ENCODE measurements around the gene NELFE. TPM values are rescaled to one million over a fixed set of nuclear protein-coding genes. Genes with fewer than 3 reads are reported as not detected.
A peak's percentile ranks its signal among the peaks of the same experiment; 100 is the strongest.

NELFE gene
- total and polyA plus RNA-seq, 2 of the 13 experiments (the other 11 are each of a cell fraction or from before 2014, with no cell fraction given): 51.3 to 69.8 TPM

DNA sequence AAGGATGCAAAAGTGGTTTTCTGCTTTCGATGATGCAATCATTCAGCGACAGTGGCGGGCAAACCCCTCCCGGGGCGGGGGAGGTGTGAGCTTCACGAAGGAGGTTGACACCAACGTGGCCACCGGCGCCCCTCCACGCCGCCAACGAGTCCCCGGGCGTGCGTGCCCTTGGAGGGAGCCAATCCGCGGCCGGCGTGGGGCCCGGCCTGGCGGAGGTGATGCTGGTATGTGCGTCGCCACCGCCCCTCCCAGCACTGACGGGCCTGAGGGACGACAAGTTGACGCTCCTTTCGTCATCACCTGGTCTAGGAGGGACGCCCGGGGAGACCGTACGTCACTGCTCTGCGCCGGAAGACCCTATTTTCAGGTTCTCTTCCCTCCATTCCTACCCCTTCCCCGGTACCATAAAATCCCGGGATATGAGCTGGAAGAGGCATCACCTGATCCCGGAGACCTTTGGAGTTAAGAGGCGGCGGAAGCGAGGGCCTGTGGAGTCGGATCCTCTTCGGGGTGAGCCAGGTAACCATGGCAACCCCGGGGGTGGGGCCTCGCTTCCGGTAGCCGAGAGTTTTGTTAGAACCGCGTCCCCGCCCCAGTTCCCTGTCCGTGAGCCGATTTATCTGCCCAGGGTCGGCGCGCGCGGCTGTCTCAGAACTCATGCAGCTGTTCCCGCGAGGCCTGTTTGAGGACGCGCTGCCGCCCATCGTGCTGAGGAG lies 13.4 kb upstream of the NELFE start, which contains the start of gene DXO (continued):
- no peak for TF ChIP-seq MAFF (IDR thresholded peaks at IDR 0.05; ENCODE audit: low read depth, low read length)
- peak; percentile 83 for TF ChIP-seq ZNF451 (CRISPR knock-in tag; IDR thresholded peaks at IDR 0.05)
- no peak for TF ChIP-seq RAD51 (IDR thresholded peaks at IDR 0.05; ENCODE audit: borderline replicate concordance)
- TF ChIP-seq CBX2 (IDR thresholded peaks at IDR 0.05; ENCODE audit: low read depth, low read length): no peak
- no peak; the same call in 1 of the 2 replicates for TF ChIP-seq CBX2 (CRISPR knock-in tag; IDR thresholded peaks at IDR 0.05; ENCODE audit: low read depth)
- TF ChIP-seq PTBP1 (IDR thresholded peaks at IDR 0.05; ENCODE audit: low read depth, low read length, poor library complexity, severe bottlenecking): peak; percentile 15
- 0 out of 2 replicates have a peak, but pooled peaks have one; percentile 46 for TF ChIP-seq ZNF644 (CRISPR knock-in tag; IDR thresholded peaks at IDR 0.05; ENCODE audit: low read depth)
- TF ChIP-seq, protein P1, sequence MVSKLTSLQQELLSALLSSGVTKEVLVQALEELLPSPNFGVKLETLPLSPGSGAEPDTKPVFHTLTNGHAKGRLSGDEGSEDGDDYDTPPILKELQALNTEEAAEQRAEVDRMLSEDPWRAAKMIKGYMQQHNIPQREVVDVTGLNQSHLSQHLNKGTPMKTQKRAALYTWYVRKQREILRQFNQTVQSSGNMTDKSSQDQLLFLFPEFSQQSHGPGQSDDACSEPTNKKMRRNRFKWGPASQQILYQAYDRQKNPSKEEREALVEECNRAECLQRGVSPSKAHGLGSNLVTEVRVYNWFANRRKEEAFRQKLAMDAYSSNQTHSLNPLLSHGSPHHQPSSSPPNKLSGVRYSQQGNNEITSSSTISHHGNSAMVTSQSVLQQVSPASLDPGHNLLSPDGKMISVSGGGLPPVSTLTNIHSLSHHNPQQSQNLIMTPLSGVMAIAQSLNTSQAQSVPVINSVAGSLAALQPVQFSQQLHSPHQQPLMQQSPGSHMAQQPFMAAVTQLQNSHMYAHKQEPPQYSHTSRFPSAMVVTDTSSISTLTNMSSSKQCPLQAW (CRISPR knock-in tag; IDR thresholded peaks at IDR 0.05): peak; percentile 91
- no peak for TF ChIP-seq ZNF251 (CRISPR knock-in tag; IDR thresholded peaks at IDR 0.05)
- TF ChIP-seq NFE2 (CRISPR knock-in tag; IDR thresholded peaks at IDR 0.05): no peak
- no peak for TF ChIP-seq ZNF484 (CRISPR knock-in tag; IDR thresholded peaks at IDR 0.05; ENCODE audit: borderline replicate concordance, low read depth)
- TF ChIP-seq, protein P2, sequence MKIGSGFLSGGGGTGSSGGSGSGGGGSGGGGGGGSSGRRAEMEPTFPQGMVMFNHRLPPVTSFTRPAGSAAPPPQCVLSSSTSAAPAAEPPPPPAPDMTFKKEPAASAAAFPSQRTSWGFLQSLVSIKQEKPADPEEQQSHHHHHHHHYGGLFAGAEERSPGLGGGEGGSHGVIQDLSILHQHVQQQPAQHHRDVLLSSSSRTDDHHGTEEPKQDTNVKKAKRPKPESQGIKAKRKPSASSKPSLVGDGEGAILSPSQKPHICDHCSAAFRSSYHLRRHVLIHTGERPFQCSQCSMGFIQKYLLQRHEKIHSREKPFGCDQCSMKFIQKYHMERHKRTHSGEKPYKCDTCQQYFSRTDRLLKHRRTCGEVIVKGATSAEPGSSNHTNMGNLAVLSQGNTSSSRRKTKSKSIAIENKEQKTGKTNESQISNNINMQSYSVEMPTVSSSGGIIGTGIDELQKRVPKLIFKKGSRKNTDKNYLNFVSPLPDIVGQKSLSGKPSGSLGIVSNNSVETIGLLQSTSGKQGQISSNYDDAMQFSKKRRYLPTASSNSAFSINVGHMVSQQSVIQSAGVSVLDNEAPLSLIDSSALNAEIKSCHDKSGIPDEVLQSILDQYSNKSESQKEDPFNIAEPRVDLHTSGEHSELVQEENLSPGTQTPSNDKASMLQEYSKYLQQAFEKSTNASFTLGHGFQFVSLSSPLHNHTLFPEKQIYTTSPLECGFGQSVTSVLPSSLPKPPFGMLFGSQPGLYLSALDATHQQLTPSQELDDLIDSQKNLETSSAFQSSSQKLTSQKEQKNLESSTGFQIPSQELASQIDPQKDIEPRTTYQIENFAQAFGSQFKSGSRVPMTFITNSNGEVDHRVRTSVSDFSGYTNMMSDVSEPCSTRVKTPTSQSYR (CRISPR knock-in tag; IDR thresholded peaks at IDR 0.05; ENCODE audit: borderline replicate concordance): peak; percentile 90
- TF ChIP-seq, protein P3, sequence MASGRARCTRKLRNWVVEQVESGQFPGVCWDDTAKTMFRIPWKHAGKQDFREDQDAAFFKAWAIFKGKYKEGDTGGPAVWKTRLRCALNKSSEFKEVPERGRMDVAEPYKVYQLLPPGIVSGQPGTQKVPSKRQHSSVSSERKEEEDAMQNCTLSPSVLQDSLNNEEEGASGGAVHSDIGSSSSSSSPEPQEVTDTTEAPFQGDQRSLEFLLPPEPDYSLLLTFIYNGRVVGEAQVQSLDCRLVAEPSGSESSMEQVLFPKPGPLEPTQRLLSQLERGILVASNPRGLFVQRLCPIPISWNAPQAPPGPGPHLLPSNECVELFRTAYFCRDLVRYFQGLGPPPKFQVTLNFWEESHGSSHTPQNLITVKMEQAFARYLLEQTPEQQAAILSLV (CRISPR knock-in tag; IDR thresholded peaks at IDR 0.05; ENCODE audit: borderline replicate concordance): peak; percentile 78
- no peak for TF ChIP-seq ADNP (CRISPR knock-in tag; IDR thresholded peaks at IDR 0.05)
- TF ChIP-seq, protein P4, sequence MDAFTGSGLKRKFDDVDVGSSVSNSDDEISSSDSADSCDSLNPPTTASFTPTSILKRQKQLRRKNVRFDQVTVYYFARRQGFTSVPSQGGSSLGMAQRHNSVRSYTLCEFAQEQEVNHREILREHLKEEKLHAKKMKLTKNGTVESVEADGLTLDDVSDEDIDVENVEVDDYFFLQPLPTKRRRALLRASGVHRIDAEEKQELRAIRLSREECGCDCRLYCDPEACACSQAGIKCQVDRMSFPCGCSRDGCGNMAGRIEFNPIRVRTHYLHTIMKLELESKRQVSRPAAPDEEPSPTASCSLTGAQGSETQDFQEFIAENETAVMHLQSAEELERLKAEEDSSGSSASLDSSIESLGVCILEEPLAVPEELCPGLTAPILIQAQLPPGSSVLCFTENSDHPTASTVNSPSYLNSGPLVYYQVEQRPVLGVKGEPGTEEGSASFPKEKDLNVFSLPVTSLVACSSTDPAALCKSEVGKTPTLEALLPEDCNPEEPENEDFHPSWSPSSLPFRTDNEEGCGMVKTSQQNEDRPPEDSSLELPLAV (CRISPR knock-in tag; conservative IDR thresholded peaks at IDR 0.05; ENCODE audit: low read depth): peak; percentile 90
- TF ChIP-seq ZNF30 (CRISPR knock-in tag; IDR thresholded peaks at IDR 0.05): no peak
- peak; percentile 84 for TF ChIP-seq ARHGAP35 (CRISPR knock-in tag; IDR thresholded peaks at IDR 0.05; ENCODE audit: borderline replicate concordance)
- TF ChIP-seq FOXK2 (IDR thresholded peaks at IDR 0.05): peak; percentile 47; the same call in 1 of the 2 replicates
- 0 out of 2 replicates have a peak, but pooled peaks have one; percentile 31 for TF ChIP-seq ZFAT (CRISPR knock-in tag; conservative IDR thresholded peaks at IDR 0.05)
- TF ChIP-seq PHF5A (CRISPR knock-in tag; IDR thresholded peaks at IDR 0.05; ENCODE audit: low read depth, unreplicated experiment): no peak
- peak; percentile 96 for TF ChIP-seq YEATS2 (CRISPR knock-in tag; IDR thresholded peaks at IDR 0.05; ENCODE audit: borderline replicate concordance)
- peak; percentile 95 for TF ChIP-seq HOXA9 (CRISPR knock-in tag; IDR thresholded peaks at IDR 0.05; ENCODE audit: borderline replicate concordance)
- TF ChIP-seq ZNF460 (CRISPR knock-in tag; IDR thresholded peaks at IDR 0.05; ENCODE audit: borderline replicate concordance): no peak
- no peak; the same call in none of the 2 replicates for TF ChIP-seq ZNF724P (CRISPR knock-in tag; IDR thresholded peaks at IDR 0.05; ENCODE audit: borderline replicate concordance)
